Transverse colon (tissue), 3 donors: ENCODE measurements around the gene SMURF2.

Source experiments
- CTCF ChIP-seq, 5 experiments: fragments of 200-600 bp in 3 of 5; fragments of 450-650 bp in 2 of 5; sonication (generic) in 3 of 5; IDR thresholded peaks; 1 replicate in 2 of 5; 2 replicates in 3 of 5; pipeline ENCODE4 v1.5.1; 2016 to 2017; ENCODE audit warnings: antibody characterized with exemption in 5 of 5, inconsistent platforms in 3 of 5, mild to moderate bottlenecking in 2 of 5, moderate library complexity in 1 of 5
- POLR2A ChIP-seq: fragments of 450-650 bp; IDR thresholded peaks from one replicate; pipeline ENCODE4 v1.6.1; 2016; ENCODE audit warnings: antibody characterized with exemption, mild to moderate bottlenecking, moderate library complexity

GRCh38 chr17:64599827-64600226, 62.3 kb downstream of the SMURF2 start:
- TF ChIP-seq CTCF (IDR thresholded peaks at IDR 0.05), result no peak
- no peak for TF ChIP-seq POLR2A
